K562 (cell line): ENCODE results near the gene COA3. TPM values are rescaled to one million over a fixed set of nuclear protein-coding genes. Genes with fewer than 3 reads are reported as not detected.

ENCODE experiments used
- BRD4 ChIP-seq: fragments of 200-600 bp; sonication (generic); IDR thresholded peaks from 2 replicates; pipeline ENCODE4 v1.6.1; 2017; ENCODE audit warnings: inconsistent platforms
- CBX2 ChIP-seq: fragments of 200-600 bp; sonication (generic); IDR thresholded peaks from one replicate; pipeline ENCODE4 v1.6.1; 2012; ENCODE audit warnings: mild to moderate bottlenecking, low read length, inconsistent platforms; ENCODE audit not compliant: insufficient read depth, poor library complexity, severe bottlenecking
- CBX8 ChIP-seq: fragments of 200-600 bp; sonication (generic); IDR thresholded peaks from 2 replicates; pipeline ENCODE4 v1.6.1; 2012; ENCODE audit warnings: borderline replicate concordance, mixed run types, low read depth, mild to moderate bottlenecking, moderate library complexity, mixed read lengths, low read length, control low read depth, inconsistent platforms; ENCODE audit not compliant: poor library complexity, severe bottlenecking; ENCODE audit errors: extremely low read depth
- ERF ChIP-seq: fragments of 450-650 bp; formaldehyde crosslinking; IDR thresholded peaks from 2 replicates; pipeline ENCODE4 v1.4.0; 2020; ENCODE audit warnings: mild to moderate bottlenecking, mixed read lengths
- FOXK2 ChIP-seq, 2 experiments: fragments of 450-650 bp; IDR thresholded peaks in 1 of 2; conservative IDR thresholded peaks in 1 of 2; 2 replicates each; pipeline ENCODE4 v1.6.1; 2016; ENCODE audit warnings: low read depth in 2 of 2, mild to moderate bottlenecking in 1 of 2
- LCOR ChIP-seq: sonication (generic); formaldehyde crosslinking; IDR thresholded peaks from 2 replicates; pipeline ENCODE4 v1.8.0; 2022; ENCODE audit warnings: mild to moderate bottlenecking, missing genetic modification reagents
- MCM5 ChIP-seq: fragments of 450-650 bp; IDR thresholded peaks from 2 replicates; pipeline ENCODE4 v1.6.1; 2016; ENCODE audit warnings: low read depth
- MXI1 ChIP-seq: IDR thresholded peaks from 2 replicates; pipeline ENCODE4 v1.6.1; 2011; ENCODE audit warnings: low read depth, mild to moderate bottlenecking, improper control_type of control experiment, low read length
- NFIC ChIP-seq: fragments of 450-650 bp; IDR thresholded peaks from 2 replicates; pipeline ENCODE4 v1.6.1; 2017; ENCODE audit warnings: mild to moderate bottlenecking, inconsistent platforms
- NFIX ChIP-seq: fragments of 250-450 bp; sonication (Bioruptor Pico); IDR thresholded peaks from 2 replicates; pipeline ENCODE4 v1.4.0; 2020; ENCODE audit warnings: low read depth, mild to moderate bottlenecking, moderate library complexity
- POLR2B ChIP-seq: fragments of 450-650 bp; IDR thresholded peaks from 2 replicates; pipeline ENCODE4 v1.6.1; 2018; ENCODE audit warnings: low read depth; ENCODE audit not compliant: partially characterized antibody
- POU5F1 ChIP-seq: fragments of 150-350 bp; IDR thresholded peaks from 2 replicates; pipeline ENCODE4 v1.6.1; 2014; ENCODE audit warnings: borderline replicate concordance, low read length, low read depth, mild to moderate bottlenecking; ENCODE audit not compliant: partially characterized antibody
- PRMT5 ChIP-seq: sonication (generic); formaldehyde crosslinking; IDR thresholded peaks from 2 replicates; pipeline ENCODE4 v1.5.0; 2020; ENCODE audit warnings: missing genetic modification reagents
- RBM22 ChIP-seq: fragments of 200-400 bp; formaldehyde crosslinking; IDR thresholded peaks from 2 replicates; pipeline ENCODE4 v1.6.1; 2018; ENCODE audit warnings: low read length, low read depth; ENCODE audit not compliant: poor library complexity, severe bottlenecking
- SMARCB1 ChIP-seq: IDR thresholded peaks from 2 replicates; pipeline ENCODE4 v1.6.1; 2011; ENCODE audit warnings: improper control_type of control experiment, low read depth; ENCODE audit not compliant: insufficient read length
- ZBTB1 ChIP-seq: sonication (generic); formaldehyde crosslinking; IDR thresholded peaks from 2 replicates; pipeline ENCODE4 v1.8.1; 2023; ENCODE audit warnings: missing genetic modification reagents, low read depth, mild to moderate bottlenecking, borderline replicate concordance
- ZNF224 ChIP-seq: sonication (generic); formaldehyde crosslinking; IDR thresholded peaks from 2 replicates; pipeline ENCODE4 v1.8.0; 2022; ENCODE audit warnings: mild to moderate bottlenecking, missing genetic modification reagents
- ZNF696 ChIP-seq: fragments of 250-450 bp; sonication (Bioruptor Pico); conservative IDR thresholded peaks from 2 replicates; pipeline ENCODE4 v1.4.0; 2020; ENCODE audit warnings: mild to moderate bottlenecking, moderate library complexity
- ZNF717 ChIP-seq: fragments of 250-450 bp; sonication (Bioruptor Pico); IDR thresholded peaks from 2 replicates; pipeline ENCODE4 v1.5.0; 2021
- ZNF764 ChIP-seq: fragments of 250-450 bp; sonication (Bioruptor Pico); IDR thresholded peaks from 2 replicates; pipeline ENCODE4 v1.4.0; 2020; ENCODE audit warnings: low read depth, mild to moderate bottlenecking, moderate library complexity
- polyA plus RNA-seq, 8 experiments: library from polyadenylated mRNA; depleted of rRNA in 4 of 8; stranded (reverse) in 5 of 8; unstranded in 3 of 8; fragments of >200 nt; fragmentation: Nextera tagmentation in 2 of 8; fragmentation: Illumina TruSeq in 1 of 8; extraction: Ambion mirVana in 2 of 8; extraction: Trizol in 1 of 8; gene quantifications; 2 replicates each; pipeline versions ENCODE4 v1.2.1 to v1.2.3, GENCODE V29; 2011 to 2014; ENCODE audit warnings: inconsistent platforms in 1 of 8, missing spikeins in 1 of 8
- total RNA-seq, 7 experiments: library from RNA; depleted of rRNA in 6 of 7; stranded (reverse); fragments of >200 nt in 6 of 7; fragmentation: Illumina TruSeq in 2 of 7; extraction: Trizol in 2 of 7; gene quantifications; 2 replicates each; pipeline versions ENCODE4 v1.2.1 to v1.2.3, GENCODE V29; 2011 to 2021; ENCODE audit warnings: low replicate concordance in 1 of 7
- TF ChIP-seq, protein P1 (sequence below), 2 experiments: fragments of 450-650 bp; IDR thresholded peaks; 2 replicates each; pipeline ENCODE4 v1.6.1; 2016
- TF ChIP-seq, protein P2 (sequence below): fragments of 250-450 bp; sonication (Bioruptor Pico); IDR thresholded peaks from 2 replicates; pipeline ENCODE4 v1.8.0; 2021; ENCODE audit warnings: moderate library complexity, mild to moderate bottlenecking, inconsistent platforms
- TF ChIP-seq, protein P3 (sequence below): sonication (generic); formaldehyde crosslinking; IDR thresholded peaks from 2 replicates; pipeline ENCODE4 v1.8.0; 2023; ENCODE audit warnings: mild to moderate bottlenecking, missing genetic modification reagents

Gene COA3
- total and polyA plus RNA-seq, 9 of the 15 experiments (the other 6 are each of a cell fraction or from before 2014, with no cell fraction given): 49.6 to 153 (median 61.4) TPM

DNA sequence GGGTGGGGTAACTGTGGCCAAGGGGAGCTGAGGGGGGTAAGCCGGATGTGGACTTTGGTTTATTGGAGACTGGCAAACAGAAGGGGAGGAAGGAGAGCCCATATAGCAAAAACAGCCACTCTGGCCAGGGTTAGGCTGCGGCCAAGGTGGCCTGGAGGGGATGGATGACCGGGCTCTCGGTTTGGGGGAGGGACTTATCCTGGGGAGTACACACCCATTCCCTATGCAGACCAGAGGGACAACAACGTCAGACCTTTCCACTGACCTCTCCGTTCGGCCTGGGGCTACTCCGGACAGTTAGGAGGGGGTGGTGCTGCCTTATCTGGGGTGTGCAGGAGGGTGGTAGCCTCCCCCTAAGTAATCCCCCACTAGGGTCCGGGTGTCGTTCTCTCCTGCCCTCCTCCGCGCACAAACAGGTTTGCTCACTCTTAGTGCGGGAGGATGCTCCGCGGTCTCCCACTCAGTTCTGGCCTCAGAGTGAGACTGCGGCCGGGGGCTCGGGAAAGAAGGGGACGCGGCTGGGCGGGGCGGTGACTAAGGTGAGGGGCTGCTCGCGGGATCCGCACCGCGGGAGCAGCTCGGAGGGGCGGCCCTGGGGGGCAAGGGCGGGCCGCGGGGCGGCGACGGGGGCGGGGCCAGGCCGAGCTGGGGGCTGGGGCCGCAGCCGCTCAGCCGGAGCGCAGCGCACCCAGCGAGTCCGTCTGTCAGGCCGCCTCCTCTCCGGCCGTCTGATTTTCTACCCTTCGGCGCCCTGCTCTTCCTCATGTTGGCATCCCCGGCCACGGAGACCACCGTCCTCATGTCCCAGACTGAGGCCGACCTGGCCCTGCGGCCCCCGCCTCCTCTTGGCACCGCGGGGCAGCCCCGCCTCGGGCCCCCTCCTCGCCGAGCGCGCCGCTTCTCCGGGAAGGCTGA lies 18.3 kb downstream of the COA3 start, which contains the start of gene WNK4 (continued):
- peak; percentile 70 to 71 for TF ChIP-seq FOXK2 (conservative IDR thresholded peaks at IDR 0.05 in 1 of 2, IDR thresholded peaks at IDR 0.05 in 1 of 2; ENCODE audit: low read depth in 2 of 2)
- TF ChIP-seq CBX2: no peak
- TF ChIP-seq ZNF717: no peak
- TF ChIP-seq, protein P1, sequence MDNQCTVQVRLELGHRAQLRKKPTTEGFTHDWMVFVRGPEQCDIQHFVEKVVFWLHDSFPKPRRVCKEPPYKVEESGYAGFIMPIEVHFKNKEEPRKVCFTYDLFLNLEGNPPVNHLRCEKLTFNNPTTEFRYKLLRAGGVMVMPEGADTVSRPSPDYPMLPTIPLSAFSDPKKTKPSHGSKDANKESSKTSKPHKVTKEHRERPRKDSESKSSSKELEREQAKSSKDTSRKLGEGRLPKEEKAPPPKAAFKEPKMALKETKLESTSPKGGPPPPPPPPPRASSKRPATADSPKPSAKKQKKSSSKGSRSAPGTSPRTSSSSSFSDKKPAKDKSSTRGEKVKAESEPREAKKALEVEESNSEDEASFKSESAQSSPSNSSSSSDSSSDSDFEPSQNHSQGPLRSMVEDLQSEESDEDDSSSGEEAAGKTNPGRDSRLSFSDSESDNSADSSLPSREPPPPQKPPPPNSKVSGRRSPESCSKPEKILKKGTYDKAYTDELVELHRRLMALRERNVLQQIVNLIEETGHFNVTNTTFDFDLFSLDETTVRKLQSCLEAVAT (IDR thresholded peaks at IDR 0.05): no peak; a peak in 1 of 4 replicates
- TF ChIP-seq POU5F1: no peak
- TF ChIP-seq LCOR: no peak; the same call in 1 of the 2 replicates
- peak; percentile 76 for TF ChIP-seq POLR2B
- TF ChIP-seq PRMT5 (CRISPR knock-in tag): no peak
- no peak for TF ChIP-seq MXI1
- TF ChIP-seq, protein P2, sequence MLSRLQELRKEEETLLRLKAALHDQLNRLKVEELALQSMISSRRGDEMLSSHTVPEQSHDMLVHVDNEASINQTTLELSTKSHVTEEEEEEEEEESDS (CRISPR knock-in tag): no peak
- TF ChIP-seq ZBTB1 (CRISPR knock-in tag): no peak
- no peak for TF ChIP-seq ERF (CRISPR knock-in tag)
- no peak for TF ChIP-seq ZNF696 (CRISPR knock-in tag)
- TF ChIP-seq, protein P3, sequence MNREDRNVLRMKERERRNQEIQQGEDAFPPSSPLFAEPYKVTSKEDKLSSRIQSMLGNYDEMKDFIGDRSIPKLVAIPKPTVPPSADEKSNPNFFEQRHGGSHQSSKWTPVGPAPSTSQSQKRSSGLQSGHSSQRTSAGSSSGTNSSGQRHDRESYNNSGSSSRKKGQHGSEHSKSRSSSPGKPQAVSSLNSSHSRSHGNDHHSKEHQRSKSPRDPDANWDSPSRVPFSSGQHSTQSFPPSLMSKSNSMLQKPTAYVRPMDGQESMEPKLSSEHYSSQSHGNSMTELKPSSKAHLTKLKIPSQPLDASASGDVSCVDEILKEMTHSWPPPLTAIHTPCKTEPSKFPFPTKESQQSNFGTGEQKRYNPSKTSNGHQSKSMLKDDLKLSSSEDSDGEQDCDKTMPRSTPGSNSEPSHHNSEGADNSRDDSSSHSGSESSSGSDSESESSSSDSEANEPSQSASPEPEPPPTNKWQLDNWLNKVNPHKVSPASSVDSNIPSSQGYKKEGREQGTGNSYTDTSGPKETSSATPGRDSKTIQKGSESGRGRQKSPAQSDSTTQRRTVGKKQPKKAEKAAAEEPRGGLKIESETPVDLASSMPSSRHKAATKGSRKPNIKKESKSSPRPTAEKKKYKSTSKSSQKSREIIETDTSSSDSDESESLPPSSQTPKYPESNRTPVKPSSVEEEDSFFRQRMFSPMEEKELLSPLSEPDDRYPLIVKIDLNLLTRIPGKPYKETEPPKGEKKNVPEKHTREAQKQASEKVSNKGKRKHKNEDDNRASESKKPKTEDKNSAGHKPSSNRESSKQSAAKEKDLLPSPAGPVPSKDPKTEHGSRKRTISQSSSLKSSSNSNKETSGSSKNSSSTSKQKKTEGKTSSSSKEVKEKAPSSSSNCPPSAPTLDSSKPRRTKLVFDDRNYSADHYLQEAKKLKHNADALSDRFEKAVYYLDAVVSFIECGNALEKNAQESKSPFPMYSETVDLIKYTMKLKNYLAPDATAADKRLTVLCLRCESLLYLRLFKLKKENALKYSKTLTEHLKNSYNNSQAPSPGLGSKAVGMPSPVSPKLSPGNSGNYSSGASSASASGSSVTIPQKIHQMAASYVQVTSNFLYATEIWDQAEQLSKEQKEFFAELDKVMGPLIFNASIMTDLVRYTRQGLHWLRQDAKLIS (CRISPR knock-in tag): no peak
- 0 out of 2 replicates have a peak, but pooled peaks have one; percentile 43 for TF ChIP-seq BRD4
- no peak for TF ChIP-seq ZNF224 (CRISPR knock-in tag)
- no peak for TF ChIP-seq MCM5
- no peak for TF ChIP-seq ZNF764
- no peak for TF ChIP-seq SMARCB1
- no peak for TF ChIP-seq NFIX (CRISPR knock-in tag)
- no peak for TF ChIP-seq RBM22
- no peak for TF ChIP-seq CBX8
- peak; percentile 76 for TF ChIP-seq NFIC
